AG08396 (cell line): ENCODE measurements around the gene KCNJ18.
"Not testable (repeated sequence)": the region's sequence is repeated elsewhere in the genome, so short reads cannot be mapped to it uniquely, and the experiment has no call there.

Experiments
- DNase-seq: peaks from one replicate; pipeline ENCODE4 v3.0.0; 2012; ENCODE audit warnings: low spot score, mixed read lengths

Gene KCNJ18

DNA sequence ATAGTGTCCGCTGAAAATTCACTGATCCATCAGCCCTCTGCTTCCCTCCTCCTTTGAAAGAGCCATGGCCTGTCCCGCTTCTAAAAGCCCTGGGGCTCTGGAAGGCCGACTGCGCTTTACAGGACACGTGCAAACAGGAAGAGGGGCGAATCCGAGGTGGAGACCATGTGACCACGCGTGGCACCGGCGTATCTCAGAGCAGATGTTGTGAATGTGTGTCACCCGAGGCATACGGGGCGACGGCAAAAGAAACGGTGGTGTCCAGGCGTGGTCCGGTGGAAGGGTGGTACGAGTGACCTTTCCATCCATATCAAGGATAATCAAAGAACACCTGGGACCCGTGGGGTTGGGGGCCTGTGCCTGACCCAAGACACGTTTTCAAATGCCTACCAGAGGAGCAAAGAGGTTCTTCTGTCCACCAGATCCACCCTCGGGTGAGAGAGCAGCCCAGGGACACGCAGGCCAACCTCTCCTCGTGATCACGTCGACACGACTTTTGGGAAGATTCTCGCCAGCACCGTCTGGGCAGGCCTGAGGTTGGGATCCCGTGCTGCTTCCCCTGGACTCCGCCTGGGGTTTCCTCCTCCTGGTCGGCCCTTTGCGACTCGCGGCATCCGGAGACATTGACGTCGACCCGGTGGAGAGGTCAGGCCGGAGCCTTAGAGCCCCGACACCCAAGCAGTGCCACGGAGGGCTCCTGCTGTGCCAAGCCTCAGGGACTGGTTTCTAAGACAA is 7.1 kb upstream of the KCNJ18 start:
- not testable (repeated sequence) for DNase-seq

DNA sequence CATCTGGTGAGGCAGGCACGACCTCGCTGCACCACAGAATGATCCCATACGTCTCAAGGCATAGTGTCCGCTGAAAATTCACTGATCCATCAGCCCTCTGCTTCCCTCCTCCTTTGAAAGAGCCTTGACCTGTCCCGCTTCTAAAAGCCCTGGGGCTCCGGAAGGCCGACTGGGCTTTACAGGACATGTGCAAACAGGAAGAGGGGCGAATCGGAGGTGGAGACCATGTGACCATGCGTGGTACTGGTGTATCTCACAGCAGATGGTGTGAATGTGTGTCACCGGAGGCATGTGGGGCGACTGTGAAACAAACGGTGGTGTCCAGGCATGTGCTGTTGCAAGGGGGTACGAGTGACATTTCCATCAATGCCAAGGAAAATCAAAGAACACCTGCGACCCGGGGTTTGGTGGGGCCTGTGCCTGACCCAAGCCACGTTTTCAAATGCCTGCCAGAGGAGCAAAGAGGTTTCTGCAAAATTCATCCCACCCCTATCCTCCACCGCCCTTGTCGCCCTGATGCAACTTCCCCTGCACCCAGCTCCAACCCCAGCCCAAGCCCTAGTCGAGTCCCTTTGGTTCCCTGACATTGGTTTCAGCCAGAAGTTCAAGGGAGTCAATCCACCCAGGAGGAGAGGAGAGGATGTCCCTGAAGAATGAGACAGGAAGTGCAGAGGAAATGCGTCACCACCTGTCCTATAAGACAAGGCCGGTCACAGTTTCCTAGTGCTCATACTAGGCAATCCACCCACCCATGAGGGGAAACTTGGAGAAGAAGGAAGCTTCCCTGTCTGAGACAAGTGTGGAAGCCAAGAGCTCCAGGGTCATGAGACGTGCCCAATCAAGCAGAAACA is 5.9 kb upstream of the KCNJ18 start:
- DNase-seq: no peak

DNA sequence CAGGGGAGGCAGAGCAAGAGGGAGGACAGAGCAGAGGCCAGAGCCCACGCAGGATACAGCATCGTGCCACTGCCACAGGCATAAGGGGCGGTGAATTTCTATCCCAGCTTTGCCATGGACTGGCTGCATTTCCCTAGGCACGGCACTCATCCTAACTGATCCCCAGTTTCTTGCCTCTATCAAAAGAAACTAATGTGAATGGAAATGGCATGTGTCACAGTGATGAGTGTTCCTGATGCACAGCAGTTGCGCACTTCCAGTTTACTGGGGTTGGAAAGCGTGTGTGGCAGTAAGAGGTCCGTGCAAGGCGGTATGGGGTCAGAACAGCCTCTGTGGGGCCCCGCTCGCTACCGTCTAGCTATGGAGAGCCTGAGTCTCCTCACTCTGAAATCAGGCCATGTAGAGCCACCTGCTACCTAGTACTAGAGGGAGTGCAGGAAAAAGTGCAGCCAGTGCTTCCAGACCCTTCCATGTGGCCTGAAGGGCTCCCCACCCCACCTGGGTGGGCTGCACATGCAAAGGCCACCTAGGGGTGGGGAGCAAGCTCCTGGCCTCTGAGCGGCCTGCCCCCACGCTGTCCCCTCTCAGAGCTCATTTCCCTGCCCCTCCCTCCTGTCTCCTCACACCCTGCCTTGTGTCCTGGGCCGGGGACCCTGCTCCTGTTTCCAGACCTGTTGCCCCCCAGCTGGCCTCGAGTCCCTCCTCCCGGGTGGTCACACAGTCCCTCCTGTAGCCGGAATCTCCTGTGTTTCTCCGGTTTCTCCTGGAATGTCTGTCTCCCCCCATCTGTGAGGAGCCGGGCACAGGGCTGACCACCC is 5.0 kb upstream of the KCNJ18 start:
- no peak for DNase-seq

DNA sequence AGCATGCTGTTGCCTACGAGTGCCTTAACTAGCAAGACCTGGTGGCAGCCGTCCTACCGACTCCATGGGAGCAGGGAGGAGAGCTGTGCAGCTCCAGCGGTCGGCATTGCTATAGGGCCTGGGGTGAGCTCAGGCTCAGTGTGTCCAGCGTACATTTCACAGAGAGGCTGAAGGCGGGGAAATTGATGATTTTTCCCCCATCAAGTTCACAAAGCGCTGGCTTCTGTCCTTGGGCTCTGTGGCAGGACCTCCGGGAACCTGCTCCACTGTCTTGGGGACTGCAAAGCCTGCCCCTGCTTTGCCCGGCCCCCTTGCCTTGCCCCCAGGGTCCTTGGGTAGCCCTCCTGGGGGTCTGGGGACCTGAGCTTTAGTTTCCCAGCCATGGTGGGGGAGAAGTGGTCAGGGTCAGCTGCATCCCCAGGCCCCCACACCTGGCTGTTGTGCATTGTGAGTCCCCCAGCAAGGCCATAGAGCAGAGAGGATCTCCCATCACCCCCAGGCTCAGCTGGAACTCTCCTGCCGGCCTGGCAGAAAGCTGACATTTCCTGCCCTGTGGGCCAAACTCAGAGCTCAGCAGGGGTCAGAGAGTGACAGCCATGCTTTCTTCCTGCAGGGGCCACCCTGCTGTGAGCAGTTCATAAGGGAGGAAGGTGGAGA is 3.9 kb upstream of the KCNJ18 start:
- no peak for DNase-seq

DNA sequence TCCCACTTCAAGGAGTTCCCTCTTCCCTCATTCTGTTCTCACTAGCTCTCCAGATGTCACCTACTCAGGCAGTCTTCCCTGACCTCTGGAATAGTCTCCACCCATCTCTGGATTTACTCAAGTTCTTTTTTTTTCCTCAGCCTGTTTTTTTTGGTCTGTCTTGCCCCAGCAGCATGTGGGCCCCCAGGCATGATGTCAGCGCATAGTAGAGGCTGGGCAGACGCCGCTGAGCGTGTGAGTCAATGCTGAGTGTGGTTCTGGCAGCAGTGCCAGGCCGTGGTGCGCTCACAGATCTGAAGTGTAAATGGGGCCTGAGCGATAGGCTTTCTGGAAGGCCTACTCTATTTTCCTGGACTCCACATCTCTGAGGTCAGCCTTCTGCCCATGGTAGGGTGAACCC is 2.7 kb upstream of the KCNJ18 start:
- peak; percentile 61 for DNase-seq

DNA sequence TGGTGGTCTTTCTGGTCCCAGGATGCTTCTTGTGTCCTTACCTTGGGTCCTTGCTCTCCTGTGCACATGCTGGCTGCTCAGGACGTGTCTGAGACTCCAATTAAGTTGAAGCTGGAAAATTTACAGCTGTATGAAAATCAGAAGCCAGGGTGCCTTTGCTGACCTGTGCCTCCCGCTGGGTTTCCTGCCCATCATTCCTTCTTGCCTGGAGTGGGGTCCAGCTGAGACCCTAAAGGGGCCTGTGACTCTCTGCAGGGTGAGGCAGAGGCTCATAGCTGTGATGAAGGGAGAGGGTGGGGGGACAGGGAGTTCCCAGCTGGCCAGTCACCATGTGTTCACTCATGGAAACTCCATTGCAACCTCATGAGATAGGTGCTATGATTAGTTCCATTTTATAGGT is 1.5 kb upstream of the KCNJ18 start:
- not testable (repeated sequence) for DNase-seq

DNA sequence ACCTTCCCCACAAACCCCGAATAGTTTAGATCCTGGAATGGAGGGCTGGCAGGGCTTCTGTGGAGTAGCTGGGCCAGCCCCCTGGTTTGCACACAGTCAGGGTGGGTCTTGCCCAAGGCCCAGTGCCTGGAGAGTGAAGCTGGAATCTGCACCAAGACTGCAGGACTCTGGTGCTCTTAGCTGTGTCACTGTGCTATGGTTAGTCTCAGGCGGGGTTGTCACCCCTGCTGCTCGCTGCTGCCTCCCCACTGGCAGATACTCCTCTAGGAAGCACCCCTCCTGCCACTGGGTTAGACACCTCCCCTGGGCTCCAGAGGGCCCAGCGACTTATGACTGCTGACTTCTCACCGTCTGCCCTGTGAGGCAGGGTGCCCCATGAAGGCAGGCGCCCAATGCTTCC is 842 bp upstream of the KCNJ18 start:
- DNase-seq: not testable (repeated sequence)

DNA sequence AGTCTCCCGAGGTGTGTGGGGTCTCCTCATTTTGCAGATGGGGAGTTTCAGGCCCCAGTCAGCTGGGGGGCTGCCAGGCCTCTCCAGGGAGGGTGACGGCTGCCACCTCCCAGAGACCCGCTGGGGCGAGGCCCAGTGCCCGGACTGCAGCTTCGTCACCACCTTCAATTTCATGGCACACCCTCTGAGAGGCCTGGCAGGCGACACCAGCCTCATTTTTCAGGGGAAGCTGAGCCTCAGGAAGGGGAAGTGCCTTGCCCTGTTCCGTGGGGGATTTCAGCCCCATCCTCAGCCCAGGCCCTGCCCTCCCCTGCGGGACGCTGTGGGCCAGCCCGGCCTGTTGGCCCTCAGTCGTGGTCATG is 362 bp downstream of the KCNJ18 start:
- DNase-seq: not testable (repeated sequence)

DNA sequence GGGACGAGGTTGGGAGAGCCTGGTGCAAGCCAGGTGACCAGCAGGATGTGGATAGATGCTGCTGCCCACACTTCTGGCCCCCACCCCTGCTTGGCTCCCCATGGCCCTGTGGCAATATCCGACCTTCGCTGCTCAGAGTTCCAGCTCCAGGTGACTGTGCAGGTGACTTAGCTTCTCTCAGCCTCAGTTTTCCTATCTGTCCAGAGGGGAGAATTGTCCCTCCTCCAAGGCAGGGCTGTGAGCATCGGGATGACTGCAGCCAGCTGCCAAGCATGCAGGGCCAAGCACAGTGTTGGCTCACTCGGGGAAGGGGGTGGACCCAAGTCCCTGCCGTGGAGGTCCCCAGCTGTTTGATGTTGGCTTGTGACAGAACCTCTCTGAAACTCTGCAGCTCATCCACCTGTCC is 1.1 kb downstream of the KCNJ18 start:
- DNase-seq: not testable (repeated sequence)

DNA sequence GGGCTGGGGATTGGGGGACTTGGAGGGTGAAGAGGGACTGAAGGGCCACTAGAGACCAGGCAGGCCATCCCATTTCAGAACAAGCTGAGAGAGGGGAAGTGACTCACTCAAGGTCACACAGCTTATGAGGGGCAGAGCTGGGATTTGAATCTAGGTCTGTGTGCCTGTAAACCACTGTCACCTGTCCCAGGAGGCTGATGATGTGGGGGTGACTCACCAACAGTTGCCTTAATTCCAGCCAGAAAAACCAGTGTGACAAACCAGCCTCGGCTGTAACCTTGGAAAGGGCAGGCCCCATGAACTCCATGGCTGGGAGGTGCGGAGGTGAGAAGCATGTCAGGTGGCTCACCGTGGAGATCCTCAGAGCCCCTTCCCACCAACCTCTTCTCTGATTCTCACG is 1.6 kb downstream of the KCNJ18 start:
- not testable (repeated sequence) for DNase-seq

DNA sequence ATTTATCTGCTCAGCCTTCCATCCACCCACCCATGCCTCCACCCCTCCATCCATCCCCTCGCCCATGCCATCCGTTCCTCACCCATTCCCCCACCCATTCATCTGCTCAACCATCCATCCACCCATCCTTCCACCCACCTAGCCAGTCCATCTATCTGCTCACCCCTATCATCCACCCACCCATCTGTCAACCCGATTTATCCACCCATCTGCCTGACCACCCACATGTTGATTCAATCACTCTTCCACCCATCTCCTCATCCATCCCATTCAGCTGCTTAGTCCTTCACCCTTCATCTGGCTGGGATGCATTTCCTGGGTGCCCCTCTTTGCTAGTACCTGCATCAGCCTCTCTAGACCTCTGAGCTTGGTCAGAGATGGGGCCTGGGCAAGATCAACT is 3.9 kb downstream of the KCNJ18 start:
- DNase-seq: not testable (repeated sequence)

DNA sequence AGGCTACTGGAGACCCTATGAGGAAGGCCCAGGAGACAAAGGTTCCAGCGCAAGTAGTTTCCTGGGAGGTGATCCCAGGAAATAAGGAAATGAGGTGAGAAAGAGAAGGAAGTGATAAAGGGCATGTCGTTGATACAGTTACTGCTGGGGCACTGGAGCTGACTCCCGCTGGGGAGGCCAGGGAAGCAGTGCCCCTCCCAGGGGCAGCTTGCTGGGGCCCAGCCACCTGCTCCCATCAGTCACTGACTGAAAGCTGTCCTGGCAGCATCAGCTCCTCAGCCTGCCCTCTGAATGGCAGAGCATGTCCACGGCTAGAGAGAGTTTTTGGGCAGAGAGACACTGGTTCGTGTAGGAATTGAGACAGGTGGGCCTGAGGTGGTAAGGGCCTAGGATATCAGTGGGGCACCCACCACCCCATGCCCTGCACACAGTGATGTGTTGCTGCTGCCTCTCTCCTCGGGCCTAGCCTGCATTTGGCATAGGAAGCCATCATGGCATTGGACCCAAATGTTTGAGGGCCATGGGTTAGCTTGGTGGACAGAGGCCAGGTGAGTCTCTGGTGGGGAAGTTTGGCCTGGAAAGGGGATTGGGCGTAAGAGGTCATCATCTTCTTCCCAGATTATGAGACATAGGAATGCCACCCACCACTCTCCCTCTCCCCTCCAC is 4.7 kb downstream of the KCNJ18 start:
- not testable (repeated sequence) for DNase-seq

DNA sequence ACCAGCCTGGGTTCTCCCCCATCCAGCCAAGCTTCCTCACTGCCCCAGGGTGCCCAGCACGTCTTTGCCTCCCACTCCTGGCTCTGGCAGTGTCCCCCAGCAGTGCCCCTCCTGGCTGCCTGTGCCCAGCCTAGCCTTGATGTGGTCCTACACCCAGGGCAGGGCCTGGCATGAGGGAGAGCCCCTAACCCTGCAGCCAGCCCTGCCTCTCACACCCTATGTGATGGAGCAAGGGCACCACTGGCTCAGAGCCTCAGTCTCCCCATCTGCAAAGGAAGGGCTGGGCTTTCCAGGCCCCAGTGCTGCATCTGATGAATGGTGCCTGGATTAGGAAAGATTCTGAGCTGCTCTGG is 5.2 kb downstream of the KCNJ18 start:
- not testable (repeated sequence) for DNase-seq

DNA sequence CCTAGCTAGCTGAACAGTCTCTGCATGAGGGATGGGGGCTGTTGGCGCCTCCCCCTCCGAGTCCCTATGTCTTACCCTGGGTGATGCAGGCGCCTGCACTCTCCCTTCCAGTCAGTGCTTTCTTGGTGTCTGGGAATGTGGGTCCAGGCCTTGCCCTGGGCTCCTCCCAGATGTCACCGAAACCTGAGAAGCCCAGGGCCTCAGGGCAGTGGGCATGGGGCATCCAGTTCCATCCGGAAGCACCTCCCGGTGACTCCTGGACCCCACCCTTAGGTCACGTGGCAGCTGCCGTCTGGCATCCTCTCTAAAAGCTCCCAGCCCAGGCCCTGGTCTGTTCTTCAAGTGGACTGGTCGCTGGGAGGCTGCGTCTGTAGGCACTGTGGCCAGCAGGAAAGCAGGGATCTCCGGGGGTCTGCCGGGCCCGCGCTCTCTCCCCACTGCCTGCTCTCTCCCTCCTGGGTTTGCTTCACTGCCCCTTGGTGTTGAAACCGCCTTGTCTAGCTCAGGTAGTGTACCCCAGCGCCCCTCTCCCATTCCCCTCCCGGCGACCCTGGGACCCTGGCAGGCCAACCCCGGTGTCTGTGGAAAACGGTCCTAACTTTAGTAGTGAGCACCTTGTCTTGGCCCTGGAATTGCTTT is 6.2 kb downstream of the KCNJ18 start:
- not testable (repeated sequence) for DNase-seq

DNA sequence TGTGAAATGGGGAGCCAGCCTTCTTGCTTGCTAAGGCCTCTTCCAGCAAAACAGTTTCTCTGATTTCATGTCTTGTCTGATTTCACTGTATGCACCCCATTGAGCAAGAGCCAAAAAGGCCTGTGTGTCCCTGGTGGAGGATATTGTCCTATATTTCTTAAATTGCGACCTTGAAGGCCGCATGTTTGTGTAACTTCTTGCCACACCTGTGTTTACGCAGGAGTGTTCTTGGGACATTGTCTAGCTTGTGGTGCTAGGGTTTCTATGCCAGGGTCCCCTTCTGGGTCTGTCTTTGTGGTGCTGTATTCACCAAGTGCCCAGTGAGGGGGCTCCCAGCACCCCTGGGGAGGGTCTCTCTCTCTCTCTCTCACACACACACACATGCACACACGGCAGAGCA is 6.8 kb downstream of the KCNJ18 start:
- DNase-seq: not testable (repeated sequence)

DNA sequence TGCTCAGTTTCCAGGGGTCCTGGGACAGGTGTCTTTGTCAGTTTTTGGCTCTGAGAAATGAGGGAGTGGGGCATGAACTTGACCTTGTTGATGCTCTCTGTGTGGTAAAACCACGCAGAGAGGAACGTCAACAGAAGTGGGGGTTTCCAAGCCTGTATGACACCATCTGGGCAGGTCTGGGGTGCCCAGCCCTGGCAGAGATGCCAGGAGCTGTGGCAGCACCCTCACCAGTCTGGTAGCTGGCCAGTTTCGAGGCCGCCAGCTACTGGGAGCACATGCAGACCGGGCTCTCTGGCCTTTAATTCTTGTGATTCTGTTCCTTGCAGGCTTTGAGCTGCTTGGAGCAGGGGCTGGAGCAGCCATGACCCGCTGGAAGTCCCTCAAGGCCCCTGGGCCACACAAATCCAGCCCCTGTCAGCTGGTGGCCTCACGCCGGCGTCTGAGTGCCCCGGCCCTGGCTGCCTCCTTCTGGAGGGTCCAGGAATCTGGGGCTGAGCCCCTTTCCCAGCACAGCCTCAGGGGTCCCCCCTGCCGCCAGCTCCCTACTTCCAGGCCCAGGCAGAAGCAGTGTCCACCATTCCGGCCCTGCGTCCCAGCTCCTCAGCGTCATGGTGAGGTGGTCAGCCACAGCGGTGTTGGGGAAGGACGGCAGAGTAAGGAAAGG is 7.4 kb downstream of the KCNJ18 start:
- not testable (repeated sequence) for DNase-seq

DNA sequence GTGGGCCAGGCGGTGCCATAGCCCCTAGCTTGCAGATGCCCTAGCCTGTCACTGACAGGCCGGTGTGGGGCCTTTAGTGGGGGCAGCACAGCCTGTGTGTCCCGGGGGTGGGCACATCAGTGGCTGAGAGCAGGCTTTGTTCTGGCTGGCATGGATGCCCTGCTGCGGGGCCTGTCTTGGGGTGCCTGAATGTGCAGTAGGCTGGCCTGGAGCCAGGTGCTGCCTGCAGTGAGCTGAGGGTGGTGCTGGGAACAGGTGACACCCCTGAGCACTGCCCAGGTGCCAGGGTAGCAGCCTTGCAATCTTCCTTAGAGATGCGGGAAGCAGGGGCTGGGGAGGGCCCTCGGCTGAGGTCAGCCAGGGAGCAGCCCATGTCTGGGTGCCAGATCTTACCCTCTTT is 8.8 kb downstream of the KCNJ18 start:
- DNase-seq: not testable (repeated sequence)

DNA sequence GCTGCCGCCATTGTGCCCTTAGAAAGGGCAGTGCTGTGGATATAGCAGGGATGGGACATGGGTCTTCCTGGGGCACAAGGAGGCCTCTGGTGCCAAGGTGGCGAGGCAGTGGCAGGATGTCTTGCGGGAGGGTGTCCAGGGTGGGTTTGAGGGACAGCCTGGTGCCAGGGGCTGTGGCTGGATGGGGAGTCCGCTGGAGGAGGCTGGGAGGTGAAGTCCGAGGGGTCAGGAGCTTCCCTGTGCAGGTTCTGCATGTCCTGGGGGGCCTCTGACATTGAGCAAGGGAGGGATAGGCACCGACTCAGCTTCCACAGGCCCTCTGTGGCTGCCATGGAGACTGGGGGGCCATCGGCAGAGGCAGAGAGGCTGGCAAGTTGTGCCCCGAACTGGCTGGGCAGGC is 9.7 kb downstream of the KCNJ18 start:
- DNase-seq: not testable (repeated sequence)

DNA sequence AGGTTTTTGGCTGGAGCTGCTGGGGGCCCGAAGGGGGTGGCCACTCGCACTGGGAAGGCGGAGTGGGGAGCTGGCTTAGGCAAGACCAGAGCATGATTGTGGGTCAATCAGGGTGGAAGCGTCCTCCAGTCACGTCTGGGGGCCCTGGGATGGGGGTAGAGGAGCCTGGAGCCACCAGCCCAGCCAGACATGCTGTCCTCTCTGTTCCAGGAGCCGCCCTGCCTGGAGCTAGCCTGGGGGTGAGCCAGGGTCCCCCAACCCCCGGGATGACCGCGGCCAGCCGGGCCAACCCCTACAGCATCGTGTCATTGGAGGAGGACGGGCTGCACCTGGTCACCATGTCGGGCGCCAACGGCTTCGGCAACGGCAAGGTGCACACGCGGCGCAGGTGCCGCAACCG is 10.2 kb downstream of the KCNJ18 start:
- DNase-seq: not testable (repeated sequence)

DNA sequence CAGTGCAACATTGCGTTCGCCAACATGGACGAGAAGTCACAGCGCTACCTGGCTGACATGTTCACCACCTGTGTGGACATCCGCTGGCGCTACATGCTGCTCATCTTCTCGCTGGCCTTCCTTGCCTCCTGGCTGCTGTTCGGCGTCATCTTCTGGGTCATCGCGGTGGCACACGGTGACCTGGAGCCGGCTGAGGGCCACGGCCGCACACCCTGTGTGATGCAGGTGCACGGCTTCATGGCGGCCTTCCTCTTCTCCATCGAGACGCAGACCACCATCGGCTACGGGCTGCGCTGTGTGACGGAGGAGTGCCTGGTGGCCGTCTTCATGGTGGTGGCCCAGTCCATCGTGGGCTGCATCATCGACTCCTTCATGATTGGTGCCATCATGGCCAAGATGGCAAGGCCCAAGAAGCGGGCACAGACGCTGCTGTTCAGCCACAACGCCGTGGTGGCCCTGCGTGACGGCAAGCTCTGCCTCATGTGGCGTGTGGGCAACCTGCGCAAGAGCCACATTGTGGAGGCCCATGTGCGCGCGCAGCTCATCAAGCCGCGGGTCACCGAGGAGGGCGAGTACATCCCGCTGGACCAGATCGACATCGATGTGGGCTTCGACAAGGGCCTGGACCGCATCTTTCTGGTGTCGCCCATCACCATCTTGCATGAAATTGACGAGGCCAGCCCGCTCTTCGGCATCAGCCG is 10.8 kb downstream of the KCNJ18 start:
- not testable (repeated sequence) for DNase-seq
